ENCODE data around the gene PHTF2.

Gene PHTF2

DNA sequence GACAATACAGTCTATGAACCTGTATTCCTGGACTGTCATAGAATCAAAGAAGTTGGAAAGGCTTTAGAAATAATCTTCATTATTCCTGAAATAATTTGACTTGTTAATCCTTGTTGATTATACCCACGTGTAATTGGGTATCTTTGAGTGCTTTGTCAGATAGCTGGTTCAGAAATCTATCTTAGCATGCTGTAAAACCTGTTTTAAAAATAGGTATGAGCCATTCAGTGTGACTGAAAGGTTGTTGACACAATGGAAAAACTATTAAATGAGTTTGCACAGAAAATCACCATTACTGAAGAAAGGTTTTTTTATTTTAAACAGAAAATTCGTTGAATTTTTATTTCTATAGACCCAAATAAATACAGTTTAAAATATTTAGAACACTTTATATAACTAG, 38.7 kb downstream of the PHTF2 start:
- no peak for ATAC-seq
- no peak for TF ChIP-seq BACH2 (CRISPR knock-in tag; IDR thresholded peaks at IDR 0.05; ENCODE audit: borderline replicate concordance)
- no peak for TF ChIP-seq ZNF70 (CRISPR knock-in tag; IDR thresholded peaks at IDR 0.05)
- no peak for TF ChIP-seq SNAI2 (CRISPR knock-in tag; IDR thresholded peaks at IDR 0.05)
- no peak for TF ChIP-seq GLIS3 (CRISPR knock-in tag; IDR thresholded peaks at IDR 0.05)
- TF ChIP-seq TCF4 (CRISPR knock-in tag; IDR thresholded peaks at IDR 0.05; ENCODE audit: borderline replicate concordance), result no peak
- TF ChIP-seq ZNF8 (CRISPR knock-in tag; IDR thresholded peaks at IDR 0.05), result no peak
- no peak for TF ChIP-seq PATZ1 (CRISPR knock-in tag; IDR thresholded peaks at IDR 0.05; ENCODE audit: borderline replicate concordance)
- TF ChIP-seq OSR1 (CRISPR knock-in tag; IDR thresholded peaks at IDR 0.05), result no peak
- TF ChIP-seq ZFP3 (CRISPR knock-in tag; IDR thresholded peaks at IDR 0.05), result no peak
- no peak for TF ChIP-seq ZFP30 (CRISPR knock-in tag; IDR thresholded peaks at IDR 0.05)
- TF ChIP-seq, protein P1, sequence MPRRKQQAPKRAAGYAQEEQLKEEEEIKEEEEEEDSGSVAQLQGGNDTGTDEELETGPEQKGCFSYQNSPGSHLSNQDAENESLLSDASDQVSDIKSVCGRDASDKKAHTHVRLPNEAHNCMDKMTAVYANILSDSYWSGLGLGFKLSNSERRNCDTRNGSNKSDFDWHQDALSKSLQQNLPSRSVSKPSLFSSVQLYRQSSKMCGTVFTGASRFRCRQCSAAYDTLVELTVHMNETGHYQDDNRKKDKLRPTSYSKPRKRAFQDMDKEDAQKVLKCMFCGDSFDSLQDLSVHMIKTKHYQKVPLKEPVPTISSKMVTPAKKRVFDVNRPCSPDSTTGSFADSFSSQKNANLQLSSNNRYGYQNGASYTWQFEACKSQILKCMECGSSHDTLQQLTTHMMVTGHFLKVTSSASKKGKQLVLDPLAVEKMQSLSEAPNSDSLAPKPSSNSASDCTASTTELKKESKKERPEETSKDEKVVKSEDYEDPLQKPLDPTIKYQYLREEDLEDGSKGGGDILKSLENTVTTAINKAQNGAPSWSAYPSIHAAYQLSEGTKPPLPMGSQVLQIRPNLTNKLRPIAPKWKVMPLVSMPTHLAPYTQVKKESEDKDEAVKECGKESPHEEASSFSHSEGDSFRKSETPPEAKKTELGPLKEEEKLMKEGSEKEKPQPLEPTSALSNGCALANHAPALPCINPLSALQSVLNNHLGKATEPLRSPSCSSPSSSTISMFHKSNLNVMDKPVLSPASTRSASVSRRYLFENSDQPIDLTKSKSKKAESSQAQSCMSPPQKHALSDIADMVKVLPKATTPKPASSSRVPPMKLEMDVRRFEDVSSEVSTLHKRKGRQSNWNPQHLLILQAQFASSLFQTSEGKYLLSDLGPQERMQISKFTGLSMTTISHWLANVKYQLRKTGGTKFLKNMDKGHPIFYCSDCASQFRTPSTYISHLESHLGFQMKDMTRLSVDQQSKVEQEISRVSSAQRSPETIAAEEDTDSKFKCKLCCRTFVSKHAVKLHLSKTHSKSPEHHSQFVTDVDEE (CRISPR knock-in tag; IDR thresholded peaks at IDR 0.05), result no peak

DNA sequence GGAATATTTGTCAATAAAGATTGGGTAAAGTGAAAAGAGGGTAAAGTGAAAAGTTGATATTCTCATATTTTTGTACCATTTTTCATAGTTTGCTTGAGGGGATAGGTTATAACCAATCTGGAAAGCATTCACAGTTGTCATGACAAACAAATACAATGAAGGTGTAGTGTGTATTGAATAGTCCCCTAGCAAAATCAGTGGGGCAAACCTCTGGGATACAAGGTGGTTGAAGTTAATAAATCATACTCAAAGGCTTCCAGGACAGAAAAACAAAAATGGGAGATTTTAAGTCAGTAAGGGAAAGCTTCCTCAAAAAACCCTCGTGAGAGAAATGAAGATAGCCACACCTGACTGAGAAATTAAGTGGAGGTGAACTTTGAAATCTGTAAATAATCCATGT, 39.4 kb downstream of the PHTF2 start:
- no peak for ATAC-seq
- TF ChIP-seq ZC3H10 (CRISPR knock-in tag; IDR thresholded peaks at IDR 0.05) (no peak), PPARA (CRISPR knock-in tag; IDR thresholded peaks at IDR 0.05; ENCODE audit: borderline replicate concordance) (no peak), ZFP3 (CRISPR knock-in tag; IDR thresholded peaks at IDR 0.05) (no peak), RARB (CRISPR knock-in tag; IDR thresholded peaks at IDR 0.05) (no peak), TCF4 (CRISPR knock-in tag; IDR thresholded peaks at IDR 0.05; ENCODE audit: borderline replicate concordance) (no peak), BACH2 (CRISPR knock-in tag; IDR thresholded peaks at IDR 0.05; ENCODE audit: borderline replicate concordance) (no peak), ISL1 (CRISPR knock-in tag; IDR thresholded peaks at IDR 0.05) (no peak), SNAI2 (CRISPR knock-in tag; IDR thresholded peaks at IDR 0.05) (no peak), PATZ1 (CRISPR knock-in tag; IDR thresholded peaks at IDR 0.05; ENCODE audit: borderline replicate concordance) (no peak), ARNTL (CRISPR knock-in tag; IDR thresholded peaks at IDR 0.05; ENCODE audit: borderline replicate concordance, low read depth) (no peak), ZFP30 (CRISPR knock-in tag; IDR thresholded peaks at IDR 0.05) (no peak), OSR1 (CRISPR knock-in tag; IDR thresholded peaks at IDR 0.05) (no peak), ZNF565 (CRISPR knock-in tag; conservative IDR thresholded peaks at IDR 0.05; ENCODE audit: low read depth) (no peak), ESRRG (CRISPR knock-in tag; IDR thresholded peaks at IDR 0.05) (no peak), ZNF70 (CRISPR knock-in tag; IDR thresholded peaks at IDR 0.05) (no peak), TOX (CRISPR knock-in tag; IDR thresholded peaks at IDR 0.05; ENCODE audit: borderline replicate concordance) (no peak), ZNF8 (CRISPR knock-in tag; IDR thresholded peaks at IDR 0.05) (no peak)
- TF ChIP-seq, protein P1 (CRISPR knock-in tag; IDR thresholded peaks at IDR 0.05), result no peak
- TF ChIP-seq, protein P2, sequence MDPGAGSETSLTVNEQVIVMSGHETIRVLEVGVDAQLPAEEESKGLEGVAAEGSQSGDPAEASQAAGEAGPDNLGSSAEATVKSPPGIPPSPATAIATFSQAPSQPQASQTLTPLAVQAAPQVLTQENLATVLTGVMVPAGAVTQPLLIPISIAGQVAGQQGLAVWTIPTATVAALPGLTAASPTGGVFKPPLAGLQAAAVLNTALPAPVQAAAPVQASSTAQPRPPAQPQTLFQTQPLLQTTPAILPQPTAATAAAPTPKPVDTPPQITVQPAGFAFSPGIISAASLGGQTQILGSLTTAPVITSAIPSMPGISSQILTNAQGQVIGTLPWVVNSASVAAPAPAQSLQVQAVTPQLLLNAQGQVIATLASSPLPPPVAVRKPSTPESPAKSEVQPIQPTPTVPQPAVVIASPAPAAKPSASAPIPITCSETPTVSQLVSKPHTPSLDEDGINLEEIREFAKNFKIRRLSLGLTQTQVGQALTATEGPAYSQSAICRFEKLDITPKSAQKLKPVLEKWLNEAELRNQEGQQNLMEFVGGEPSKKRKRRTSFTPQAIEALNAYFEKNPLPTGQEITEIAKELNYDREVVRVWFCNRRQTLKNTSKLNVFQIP (CRISPR knock-in tag; IDR thresholded peaks at IDR 0.05; ENCODE audit: borderline replicate concordance, low read depth), result no peak

Data from SK-N-SH treated with all-trans-retinoic acid at 6 μM for 48 hours (cell line).